Ovary (tissue), 9 donors: ENCODE results near the gene GPR55. TPM values are rescaled to one million over a fixed set of nuclear protein-coding genes. Genes with fewer than 3 reads are reported as not detected.
A peak's percentile ranks its signal among the peaks of the same experiment; 100 is the strongest.

Experiments used
- DNase-seq, 5 donors: peaks; one replicate each; pipeline ENCODE4 v3.0.0-alpha.2; 2019 to 2020
- H3K27ac ChIP-seq, 2 donors: fragments of 200-600 bp; one replicate each; pipeline versions ENCODE4 v1.5.1 to v1.8.0; 2019 to 2022
- H3K27me3 ChIP-seq: fragments of 200-600 bp; one replicate; pipeline ENCODE4 v1.8.0; 2022
- H3K36me3 ChIP-seq: fragments of 200-600 bp; sonication (generic); one replicate; pipeline ENCODE4 v1.5.1; 2019
- H3K4me1 ChIP-seq: one replicate; pipeline ENCODE4 v1.8.1; 2013; ENCODE audit warnings: mild to moderate bottlenecking, moderate library complexity; ENCODE audit not compliant: insufficient read depth
- H3K4me3 ChIP-seq: fragments of 200-600 bp; sonication (generic); one replicate; pipeline ENCODE4 v1.5.1; 2017
- H3K9me3 ChIP-seq, 2 donors: fragments of 200-600 bp in 1 of 2; sonication (generic) in 1 of 2; one replicate each; pipeline versions ENCODE4 v1.5.1 to v1.8.1; 2013 to 2019; ENCODE audit warnings: mild to moderate bottlenecking in 1 of 2, moderate library complexity in 1 of 2
- EP300 ChIP-seq: sonication (generic); formaldehyde crosslinking; IDR thresholded peaks from one replicate; pipeline ENCODE4 v1.6.1; 2017; ENCODE audit warnings: antibody characterized with exemption
- POLR2A ChIP-seq: fragments of 450-650 bp; IDR thresholded peaks from one replicate; pipeline ENCODE4 v1.6.1; 2017; ENCODE audit warnings: antibody characterized with exemption, mild to moderate bottlenecking, moderate library complexity
- WGBS, 3 donors: extraction: QIAGEN DNeasy Blood & Tissue Kit in 1 of 3; methylation state at CpG; one replicate each; pipeline versions ENCODE4 v1.1.5 to v1.1.7; 2013 to 2017; 5-methylcytosine and 5-hydroxymethylcytosine counted together
- intact Hi-C, 4 donors: fragments of 100-400 bp; cut with DNase I; formaldehyde crosslinking; loops; one replicate each; pipeline versions ENCODE4 v1.11.0 to v1.15.1; 2022 to 2023
- polyA plus RNA-seq, 2 donors: library from polyadenylated mRNA; stranded (reverse); fragments of 200-250 nt in 1 of 2; fragments of 350-450 nt in 1 of 2; fragmentation: Illumina TruSeq in 1 of 2; extraction: RNeasy Lipid Tissue Mini Kit (QIAGEN cat#74804) in 1 of 2; gene quantifications; one replicate each; pipeline ENCODE4 v1.2.3, GENCODE V29; 2013 to 2014
- total RNA-seq, 7 donors: library from RNA; depleted of rRNA in 2 of 7; stranded (reverse); fragments of >200 nt in 2 of 7; fragmentation: NEBNext Ultra II Directional in 3 of 7; extraction: Animal tissue kit (Norgen Biotek cat#: 25700) in 3 of 7; gene quantifications; one replicate each; pipeline versions ENCODE4 v1.1.0 to v1.2.4, GENCODE V29; 2016 to 2023
- TF ChIP-seq, protein P1 (sequence below), 3 donors: fragments of 450-650 bp in 2 of 3; fragments of 200-600 bp in 1 of 3; IDR thresholded peaks; one replicate each; pipeline versions ENCODE4 v1.5.1 to v1.8.0; 2016 to 2022; ENCODE audit warnings: antibody characterized with exemption in 3 of 3, mild to moderate bottlenecking in 1 of 3
- donor health status: DM: no; HTN: no; CAD: no; lungs with moderate emphysema.
- donor health status: DM: no; HTN: no; CAD: no.
- donor health status: Bipolar disorder and iron deficiency.
- donor health status: DM: yes; HTN: yes; CAD: no.
- donor health status: DM: no; HTN: no; CAD: no.
- donor health status: DM: yes; HTN: yes; CAD: no.

Gene GPR55
- total and polyA plus RNA-seq, 9 donors: 0.05 to 0.20 (median 0.14) TPM; not detected in 5

DNA sequence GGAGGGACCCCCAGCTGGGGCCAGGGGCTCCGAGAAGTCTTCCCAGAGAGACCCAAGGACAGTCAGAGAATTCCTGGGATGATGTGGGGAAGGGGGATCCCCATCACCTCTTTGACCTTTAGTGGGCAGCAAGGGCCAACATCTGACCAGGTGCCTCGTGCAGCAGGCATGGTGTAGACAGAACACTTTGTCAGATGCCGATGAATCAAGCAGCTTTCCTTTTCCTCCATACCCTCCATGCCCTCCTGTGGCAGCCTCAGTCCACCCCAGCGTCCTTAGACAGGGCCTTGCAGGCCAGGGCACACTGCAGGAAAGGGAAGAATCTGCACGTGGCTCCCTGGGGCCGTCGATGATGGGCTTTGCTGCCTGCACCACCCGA, 26.3 kb downstream of the GPR55 start:
- Histone ChIP-seq H3K36me3 (no peaks in the 10 kb centered on the region), H3K4me3 (no peak overlapping the region), H3K4me1 (no peaks in the 10 kb centered on the region), H3K9me3 (no peaks in the 10 kb centered on the region), H3K27ac (no peak overlapping the region), H3K27me3 (no peaks in the 10 kb centered on the region)
- intact Hi-C loops: no loop called here
- DNase-seq: peak in 2 of 5 donors; percentile 1 to 2
- TF ChIP-seq EP300: no peak
- WGBS, 3 donors: 63 to 72% (median 70%) methylated on average over 8 of the region's 8 CpGs

DNA sequence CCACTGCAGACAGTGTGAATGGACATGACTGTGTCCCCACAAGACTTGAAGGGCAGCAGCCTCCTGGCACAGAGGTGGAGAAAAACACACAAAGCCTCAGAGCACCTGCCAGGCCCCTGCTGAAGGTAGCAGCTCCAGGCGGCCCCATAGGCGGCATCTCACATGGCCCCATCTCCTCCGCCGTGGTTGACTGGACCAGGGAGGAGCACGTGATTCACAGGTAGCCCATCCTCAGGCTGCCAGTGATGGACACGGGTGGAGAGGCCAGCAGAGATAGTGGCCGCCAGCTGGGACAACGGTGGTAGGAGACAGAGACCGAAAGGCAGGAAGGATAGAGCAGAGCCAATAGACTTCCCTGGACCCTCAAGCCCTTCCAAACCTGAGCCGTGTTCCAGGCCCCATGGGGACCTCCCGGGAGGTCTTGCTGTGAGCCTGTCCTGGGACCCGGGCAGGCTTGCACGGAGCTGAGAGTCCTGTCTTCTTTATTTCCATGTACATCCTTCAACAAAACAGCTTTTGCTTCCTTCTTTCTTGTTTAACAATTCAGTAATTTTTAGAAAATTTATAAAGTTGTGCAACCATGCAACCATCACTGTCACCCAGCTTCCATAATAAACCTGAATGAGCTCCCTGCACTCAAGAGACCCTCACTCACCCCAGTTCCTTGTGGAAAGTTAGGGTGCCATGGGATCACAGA, 26.9 kb downstream of the GPR55 start:
- no peaks in the 10 kb centered on the region for H3K27me3 ChIP-seq
- intact Hi-C loops: no loop called here
- H3K4me1 ChIP-seq: no peaks in the 10 kb centered on the region
- no peak overlapping the region for H3K4me3 ChIP-seq
- DNase-seq: peak in 2 of 5 donors; percentile 3
- 85 to 89% (median 88%) methylated on average over 13 of the region's 13 CpGs for WGBS, 3 donors
- H3K9me3 ChIP-seq: no peaks in the 10 kb centered on the region
- no peak overlapping the region for H3K27ac ChIP-seq
- TF ChIP-seq, protein P1, sequence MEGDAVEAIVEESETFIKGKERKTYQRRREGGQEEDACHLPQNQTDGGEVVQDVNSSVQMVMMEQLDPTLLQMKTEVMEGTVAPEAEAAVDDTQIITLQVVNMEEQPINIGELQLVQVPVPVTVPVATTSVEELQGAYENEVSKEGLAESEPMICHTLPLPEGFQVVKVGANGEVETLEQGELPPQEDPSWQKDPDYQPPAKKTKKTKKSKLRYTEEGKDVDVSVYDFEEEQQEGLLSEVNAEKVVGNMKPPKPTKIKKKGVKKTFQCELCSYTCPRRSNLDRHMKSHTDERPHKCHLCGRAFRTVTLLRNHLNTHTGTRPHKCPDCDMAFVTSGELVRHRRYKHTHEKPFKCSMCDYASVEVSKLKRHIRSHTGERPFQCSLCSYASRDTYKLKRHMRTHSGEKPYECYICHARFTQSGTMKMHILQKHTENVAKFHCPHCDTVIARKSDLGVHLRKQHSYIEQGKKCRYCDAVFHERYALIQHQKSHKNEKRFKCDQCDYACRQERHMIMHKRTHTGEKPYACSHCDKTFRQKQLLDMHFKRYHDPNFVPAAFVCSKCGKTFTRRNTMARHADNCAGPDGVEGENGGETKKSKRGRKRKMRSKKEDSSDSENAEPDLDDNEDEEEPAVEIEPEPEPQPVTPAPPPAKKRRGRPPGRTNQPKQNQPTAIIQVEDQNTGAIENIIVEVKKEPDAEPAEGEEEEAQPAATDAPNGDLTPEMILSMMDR (IDR thresholded peaks at IDR 0.05): no peak
- TF ChIP-seq POLR2A (no peak), EP300 (no peak)
- no peaks in the 10 kb centered on the region for H3K36me3 ChIP-seq

DNA sequence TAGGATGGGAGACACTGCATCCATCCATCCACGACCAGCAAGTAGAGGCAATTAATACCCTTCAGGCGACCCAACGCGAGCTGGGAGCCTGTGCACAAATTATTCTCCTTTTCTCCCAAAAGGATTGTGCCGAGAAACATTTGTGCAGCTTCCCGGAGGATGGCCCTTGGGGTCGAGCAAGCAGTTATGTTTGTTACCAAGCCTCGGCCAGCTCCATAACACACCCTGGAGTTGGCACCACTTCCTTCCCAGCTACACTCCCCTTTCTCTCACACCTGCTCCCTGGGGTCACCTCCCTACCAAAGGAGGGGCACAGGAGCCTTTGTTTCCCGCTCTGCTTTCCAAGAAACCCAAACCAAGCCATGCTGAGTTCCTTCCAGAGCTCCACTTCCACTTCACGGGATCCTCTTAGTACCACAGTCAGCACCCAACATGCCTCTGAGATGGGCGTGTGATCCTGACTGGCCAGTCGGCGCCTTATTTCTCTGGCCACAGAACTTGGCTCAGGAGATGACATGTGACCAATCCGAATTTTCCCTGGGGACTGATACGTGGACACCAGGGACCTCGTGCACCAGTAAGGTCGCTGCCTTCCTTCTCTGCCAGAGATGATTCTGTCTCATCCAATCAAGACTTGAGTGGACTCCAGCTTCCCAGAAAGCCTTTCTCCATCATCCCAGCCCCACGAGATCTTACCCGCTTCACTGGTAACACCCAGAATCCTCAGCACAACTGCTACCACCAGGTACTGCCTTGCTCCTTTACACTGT, 28.5 kb downstream of the GPR55 start:
- Histone ChIP-seq H3K9me3 (no peaks in the 10 kb centered on the region), H3K36me3 (no peaks in the 10 kb centered on the region), H3K27ac (no peak overlapping the region), H3K27me3 (no peaks in the 10 kb centered on the region), H3K4me1 (no peaks in the 10 kb centered on the region), H3K4me3 (no peak overlapping the region)
- no peak for TF ChIP-seq POLR2A
- TF ChIP-seq, protein P1 (IDR thresholded peaks at IDR 0.05): no peak
- no peak for TF ChIP-seq EP300
- DNase-seq: peak in 2 of 5 donors; percentile 2 to 4
- intact Hi-C loops: no loop called here
- 79 to 82% (median 79%) methylated on average over 19 of the region's 19 CpGs for WGBS, 3 donors

DNA sequence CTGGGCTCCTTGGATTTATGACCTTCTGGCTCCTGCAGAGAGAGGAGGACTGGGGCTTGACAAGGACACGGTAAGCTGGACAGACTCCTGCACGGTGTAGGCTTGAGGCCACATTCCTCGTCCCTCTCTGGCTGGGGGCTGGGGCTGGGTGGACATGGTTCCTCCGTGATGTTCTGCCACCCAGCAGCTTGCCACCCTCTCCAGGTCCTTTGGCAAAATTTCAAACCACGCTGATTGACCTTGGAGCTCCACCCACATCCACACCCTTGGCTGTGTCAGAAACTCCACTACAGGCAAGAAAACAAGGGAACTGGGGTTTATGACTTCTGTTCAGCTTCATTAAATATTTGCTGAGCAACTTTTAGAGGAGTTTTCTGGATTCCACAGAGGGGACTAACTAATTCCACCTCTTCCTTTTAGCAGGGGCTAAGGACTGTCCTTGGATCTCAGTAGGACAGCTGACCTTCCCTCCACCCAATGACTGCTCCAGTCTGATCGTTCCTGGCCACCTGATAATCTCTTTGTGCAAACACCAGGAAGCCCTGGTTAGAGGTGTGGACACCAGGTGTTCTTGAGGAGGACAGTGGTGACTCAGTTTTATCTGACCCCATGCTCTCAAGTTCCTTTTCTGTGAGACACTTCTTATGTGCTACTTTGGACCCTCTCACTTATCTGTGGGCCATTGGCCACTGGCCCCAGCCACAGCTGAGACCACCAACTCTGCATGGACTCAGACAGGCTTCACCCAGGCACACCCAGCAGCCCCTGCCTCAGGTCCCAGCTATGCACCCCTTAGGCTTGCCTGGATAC, 29.3 kb downstream of the GPR55 start:
- WGBS, 3 donors: 44 to 52% (median 46%) methylated on average over 6 of the region's 6 CpGs
- H3K4me1 ChIP-seq: no peaks in the 10 kb centered on the region
- peak in 2 of 5 donors; percentile 1 to 6 for DNase-seq
- H3K27ac ChIP-seq: no peak overlapping the region
- no peak overlapping the region for H3K4me3 ChIP-seq
- intact Hi-C loops: no loop called here
- H3K27me3 ChIP-seq: no peaks in the 10 kb centered on the region
- no peaks in the 10 kb centered on the region for H3K36me3 ChIP-seq
- TF ChIP-seq EP300: no peak
- TF ChIP-seq, protein P1 (IDR thresholded peaks at IDR 0.05): no peak
- TF ChIP-seq POLR2A: no peak
- H3K9me3 ChIP-seq: no peaks in the 10 kb centered on the region
